Endodermal cell (in vitro differentiated cells): ENCODE data around the gene CALML3. TPM values are rescaled to one million over a fixed set of nuclear protein-coding genes. Genes with fewer than 3 reads are reported as not detected.

Experiments
- DNase-seq: peaks from one replicate; pipeline ENCODE4 v3.0.0-alpha.2; 2017
- H3K27ac ChIP-seq: 2 replicates; pipeline ENCODE4 v1.5.1; 2013; ENCODE audit warnings: mild to moderate bottlenecking, low read depth, low read length, moderate library complexity
- H3K27me3 ChIP-seq: 2 replicates; pipeline ENCODE4 v1.6.1; 2013; ENCODE audit warnings: mild to moderate bottlenecking, low read length, moderate library complexity; ENCODE audit not compliant: insufficient read depth, control insufficient read depth, poor library complexity, severe bottlenecking
- H3K36me3 ChIP-seq: 2 replicates; pipeline ENCODE4 v1.7.0; 2013; ENCODE audit warnings: mild to moderate bottlenecking, low read length, moderate library complexity; ENCODE audit not compliant: control insufficient read depth, insufficient read depth
- H3K4me1 ChIP-seq: one replicate; pipeline ENCODE4 v1.7.0; 2013; ENCODE audit warnings: low read length; ENCODE audit not compliant: control insufficient read depth, insufficient read depth
- H3K4me3 ChIP-seq: 2 replicates; pipeline ENCODE4 v1.5.1; 2013; ENCODE audit warnings: mild to moderate bottlenecking, low read length, moderate library complexity
- H3K9ac ChIP-seq: 2 replicates; pipeline ENCODE4 v1.6.1; 2013; ENCODE audit warnings: mild to moderate bottlenecking, low read length, moderate library complexity; ENCODE audit not compliant: poor library complexity, severe bottlenecking; ENCODE audit errors: extremely low read depth
- H3K9me3 ChIP-seq: 2 replicates; pipeline ENCODE4 v1.6.1; 2013; ENCODE audit warnings: mild to moderate bottlenecking, low read length, moderate library complexity; ENCODE audit not compliant: control insufficient read depth
- H3K27ac Mint-ChIP-seq: 2 replicates; pipeline ENCODE4 v1.8.0; 2020; ENCODE audit warnings: mixed read lengths
- H3K27me3 Mint-ChIP-seq: 2 replicates; pipeline ENCODE4 v1.8.0; 2021; ENCODE audit warnings: mild to moderate bottlenecking, mixed read lengths; ENCODE audit not compliant: insufficient read depth
- H3K36me3 Mint-ChIP-seq: 2 replicates; pipeline ENCODE4 v1.8.0; 2020; ENCODE audit warnings: low read depth, mixed read lengths
- H3K4me1 Mint-ChIP-seq: 2 replicates; pipeline ENCODE4 v1.8.0; 2020; ENCODE audit warnings: mixed read lengths
- H3K4me3 Mint-ChIP-seq: 2 replicates; pipeline ENCODE4 v1.8.0; 2020; ENCODE audit warnings: mild to moderate bottlenecking, moderate library complexity, mixed read lengths
- H3K9me3 Mint-ChIP-seq: 2 replicates; pipeline ENCODE4 v1.8.0; 2020; ENCODE audit warnings: mild to moderate bottlenecking, mixed read lengths
- WGBS, 2 experiments: methylation state at CpG; one replicate each; pipeline versions ENCODE4 v1.1.5 to v1.1.7; 2013; ENCODE audit warnings: missing lambda C conversion rate in 2 of 2, mixed read lengths in 1 of 2; ENCODE audit not compliant: insufficient coverage in 1 of 2, insufficient read length in 1 of 2; 5-methylcytosine and 5-hydroxymethylcytosine counted together
- total RNA-seq, 2 donors: library from RNA; stranded (reverse); fragmentation: NEBNext Ultra II Directional in 1 of 2; extraction: Animal tissue kit (Norgen Biotek cat#: 25700) in 1 of 2; gene quantifications; 2 replicates in 1 of 2; 3 replicates in 1 of 2; pipeline ENCODE4 v1.2.1, GENCODE V29; 2021
- TF ChIP-seq, protein P1 (sequence below): fragments of 200-600 bp; sonication (generic); conservative IDR thresholded peaks from 2 replicates; pipeline ENCODE4 v1.5.0; 2021; ENCODE audit warnings: antibody characterized with exemption, mild to moderate bottlenecking

The CALML3 gene
- total RNA-seq, 2 donors from 2014 or later = not detected

DNA sequence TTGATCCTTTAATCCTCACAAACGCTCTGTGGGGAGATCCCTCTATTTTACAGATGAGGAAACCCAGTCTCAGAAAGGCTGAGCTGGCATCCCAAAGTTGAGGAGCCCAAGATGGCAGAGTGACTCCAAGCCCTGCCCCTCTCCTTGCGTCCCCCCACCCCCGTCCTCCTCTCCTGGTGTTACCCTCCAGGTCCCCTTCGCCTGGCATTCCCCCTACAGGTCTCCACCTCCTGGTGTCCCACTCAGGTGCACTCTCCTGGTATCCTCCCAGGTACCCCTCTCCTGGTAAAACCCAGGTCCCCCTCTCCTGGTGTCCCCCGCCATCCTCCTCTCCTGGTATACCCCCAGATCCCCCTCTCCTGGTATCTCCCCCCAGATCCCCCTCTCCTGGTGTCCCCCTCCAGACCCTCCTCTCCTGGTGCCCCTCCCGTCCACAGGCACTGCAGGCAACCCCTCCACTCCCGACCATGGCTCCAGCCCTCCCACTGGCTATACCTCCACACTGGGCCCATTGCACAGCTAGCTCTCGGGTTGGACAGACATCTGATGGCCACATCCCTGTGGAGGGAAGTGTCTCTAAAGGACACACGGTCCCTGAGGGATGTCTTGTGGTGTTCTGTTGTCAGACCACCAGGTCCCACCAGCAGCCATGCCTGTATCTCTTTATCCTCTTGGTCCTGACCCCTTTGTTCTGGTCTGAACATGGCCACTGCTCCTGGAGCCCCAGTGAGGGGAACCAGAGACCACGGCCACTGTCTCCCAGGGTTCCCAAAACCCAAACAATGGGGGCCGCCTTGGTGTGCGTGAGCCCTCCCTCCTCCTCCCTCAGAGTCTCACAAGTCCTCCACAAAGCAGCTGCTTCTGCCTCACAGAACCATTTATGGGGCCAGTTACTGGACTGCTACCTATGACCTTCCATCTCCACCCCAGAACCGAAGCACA is 37.2 kb downstream of the CALML3 start:
- H3K4me1 Mint-ChIP-seq = peaks cover 12% of the 10 kb centered on the region
- Histone ChIP-seq H3K36me3 (no peaks in the 10 kb centered on the region), H3K4me1 (no peaks in the 10 kb centered on the region), H3K9me3 (no peaks in the 10 kb centered on the region), H3K4me3 (no peak overlapping the region), H3K27ac (no peak overlapping the region), H3K9ac (no peak overlapping the region), H3K27me3 (no peaks in the 10 kb centered on the region)
- H3K9me3 Mint-ChIP-seq = no peaks in the 10 kb centered on the region
- H3K4me3 Mint-ChIP-seq = no peak overlapping the region
- no peaks in the 10 kb centered on the region for H3K27me3 Mint-ChIP-seq
- H3K36me3 Mint-ChIP-seq = no peaks in the 10 kb centered on the region
- no peak overlapping the region for H3K27ac Mint-ChIP-seq
- 90 to 97% methylated on average over 4 to 12 of the region's 13 CpGs for WGBS, 2 experiments
- TF ChIP-seq, protein P1, sequence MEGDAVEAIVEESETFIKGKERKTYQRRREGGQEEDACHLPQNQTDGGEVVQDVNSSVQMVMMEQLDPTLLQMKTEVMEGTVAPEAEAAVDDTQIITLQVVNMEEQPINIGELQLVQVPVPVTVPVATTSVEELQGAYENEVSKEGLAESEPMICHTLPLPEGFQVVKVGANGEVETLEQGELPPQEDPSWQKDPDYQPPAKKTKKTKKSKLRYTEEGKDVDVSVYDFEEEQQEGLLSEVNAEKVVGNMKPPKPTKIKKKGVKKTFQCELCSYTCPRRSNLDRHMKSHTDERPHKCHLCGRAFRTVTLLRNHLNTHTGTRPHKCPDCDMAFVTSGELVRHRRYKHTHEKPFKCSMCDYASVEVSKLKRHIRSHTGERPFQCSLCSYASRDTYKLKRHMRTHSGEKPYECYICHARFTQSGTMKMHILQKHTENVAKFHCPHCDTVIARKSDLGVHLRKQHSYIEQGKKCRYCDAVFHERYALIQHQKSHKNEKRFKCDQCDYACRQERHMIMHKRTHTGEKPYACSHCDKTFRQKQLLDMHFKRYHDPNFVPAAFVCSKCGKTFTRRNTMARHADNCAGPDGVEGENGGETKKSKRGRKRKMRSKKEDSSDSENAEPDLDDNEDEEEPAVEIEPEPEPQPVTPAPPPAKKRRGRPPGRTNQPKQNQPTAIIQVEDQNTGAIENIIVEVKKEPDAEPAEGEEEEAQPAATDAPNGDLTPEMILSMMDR = no peak
- peak; percentile 34 for DNase-seq

DNA sequence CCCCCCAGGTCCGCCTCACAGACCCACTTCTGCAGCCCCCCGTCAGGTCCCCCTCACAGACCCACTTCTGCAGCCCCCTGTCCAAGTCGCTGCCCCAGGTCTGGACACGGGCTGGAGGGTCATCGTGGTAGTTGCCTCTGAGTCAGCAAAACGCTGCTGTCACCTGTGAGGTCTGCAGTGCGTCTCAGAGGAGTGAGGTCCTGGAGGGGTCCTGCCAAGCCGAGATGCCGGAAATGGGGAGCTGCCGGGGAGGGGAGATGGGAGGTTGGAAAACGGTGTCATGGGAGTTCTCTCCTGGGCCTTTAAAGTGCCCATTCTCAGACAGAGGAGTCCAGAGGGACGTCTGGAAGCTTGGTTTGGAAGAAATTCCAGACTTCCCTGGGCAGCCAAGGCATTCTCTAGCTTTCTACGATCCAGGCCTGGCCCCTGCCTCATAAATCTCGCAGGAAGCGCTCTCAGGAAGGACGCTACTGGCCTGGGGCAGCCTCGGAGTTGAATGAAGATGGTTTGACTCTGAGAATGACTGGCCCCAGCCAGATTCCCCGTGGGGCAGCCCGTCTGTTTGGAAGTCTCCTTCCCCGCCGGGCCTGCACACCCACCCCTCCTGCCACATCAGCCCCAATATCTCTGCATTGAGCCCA is 38.7 kb downstream of the CALML3 start:
- Mint-ChIP-seq H3K4me3 (no peak overlapping the region), H3K9me3 (no peaks in the 10 kb centered on the region), H3K27ac (peak overlapping the region; percentile 69), H3K4me1 (peaks cover 15% of the 10 kb centered on the region), H3K27me3 (no peaks in the 10 kb centered on the region), H3K36me3 (no peaks in the 10 kb centered on the region)
- H3K27me3 ChIP-seq = no peaks in the 10 kb centered on the region
- H3K27ac ChIP-seq = peak overlapping the region; percentile 44
- H3K36me3 ChIP-seq = no peaks in the 10 kb centered on the region
- peak; percentile 37 for DNase-seq
- no peak overlapping the region for H3K9ac ChIP-seq
- H3K9me3 ChIP-seq = no peaks in the 10 kb centered on the region
- TF ChIP-seq, protein P1 = no peak
- H3K4me3 ChIP-seq = no peak overlapping the region
- no peaks in the 10 kb centered on the region for H3K4me1 ChIP-seq
- 87 to 93% methylated on average over 9 to 21 of the region's 21 CpGs for WGBS, 2 experiments

DNA sequence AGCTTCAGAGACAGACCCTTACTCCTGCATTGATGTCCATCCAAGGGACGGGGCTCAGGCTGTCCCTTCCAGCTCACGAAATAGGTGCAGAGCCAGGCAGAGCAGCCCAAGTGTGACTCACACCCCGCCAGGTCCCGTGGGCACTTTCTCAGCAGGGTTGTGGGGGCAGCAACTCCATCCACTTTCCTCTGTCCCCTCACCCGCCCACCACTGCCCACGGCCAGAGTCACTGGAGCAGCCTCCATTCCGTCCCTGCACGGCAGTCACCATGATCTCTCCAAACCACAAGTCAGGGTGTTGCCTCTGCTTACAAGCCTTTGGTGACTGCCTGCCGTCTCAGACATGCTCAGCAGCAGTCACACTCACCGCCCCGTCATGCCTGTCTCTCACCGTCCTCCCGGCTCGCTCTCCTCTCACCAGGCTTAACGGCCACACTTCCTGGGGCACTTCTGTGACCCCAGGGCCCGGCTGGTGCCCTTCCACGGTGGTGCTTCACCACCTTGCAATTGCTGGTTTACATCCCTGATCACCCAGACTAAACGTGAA is 39.3 kb downstream of the CALML3 start:
- H3K27me3 Mint-ChIP-seq = peaks cover 1% of the 10 kb centered on the region
- Histone ChIP-seq H3K27me3 (no peaks in the 10 kb centered on the region), H3K36me3 (no peaks in the 10 kb centered on the region), H3K9me3 (no peaks in the 10 kb centered on the region), H3K4me3 (no peak overlapping the region), H3K27ac (no peak overlapping the region), H3K4me1 (no peaks in the 10 kb centered on the region), H3K9ac (no peak overlapping the region)
- peak; percentile 49 for DNase-seq
- WGBS, 2 experiments = 89% methylated on average over 13 to 18 of the region's 18 CpGs
- TF ChIP-seq, protein P1 = no peak
- peaks cover 15% of the 10 kb centered on the region for H3K4me1 Mint-ChIP-seq
- no peak overlapping the region for H3K4me3 Mint-ChIP-seq
- peak overlapping the region; percentile 48 for H3K27ac Mint-ChIP-seq
- H3K9me3 Mint-ChIP-seq = no peaks in the 10 kb centered on the region
- H3K36me3 Mint-ChIP-seq = no peaks in the 10 kb centered on the region
